GM23338 (cell line): ENCODE results near the gene PDE10A.

Experiments
- CREB1 ChIP-seq: fragments of 250-450 bp; sonication (Bioruptor Pico); IDR thresholded peaks from 2 replicates; pipeline ENCODE4 v1.5.0; 2020; ENCODE audit warnings: low read depth, mild to moderate bottlenecking, moderate library complexity
- EZH2 ChIP-seq: fragments of 200-600 bp; sonication (generic); IDR thresholded peaks from one replicate; pipeline ENCODE4 v1.8.0; 2017; ENCODE audit warnings: antibody characterized with exemption, mild to moderate bottlenecking, low read depth; ENCODE audit not compliant: unreplicated experiment
- EZH2phosphoT487 ChIP-seq: fragments of 200-600 bp; sonication (generic); IDR thresholded peaks from one replicate; pipeline ENCODE4 v1.8.1; 2018; ENCODE audit warnings: antibody characterized with exemption; ENCODE audit not compliant: unreplicated experiment
- JUNB ChIP-seq: IDR thresholded peaks from one replicate; pipeline ENCODE4 v1.6.1; 2016; ENCODE audit warnings: antibody characterized with exemption; ENCODE audit not compliant: unreplicated experiment
- NANOG ChIP-seq: IDR thresholded peaks from 2 replicates; pipeline ENCODE4 v1.6.1; 2016; ENCODE audit warnings: antibody characterized with exemption, borderline replicate concordance
- POLR2AphosphoS5 ChIP-seq: IDR thresholded peaks from 2 replicates; pipeline ENCODE4 v1.6.1; 2016; ENCODE audit warnings: antibody characterized with exemption, low read depth
- REST ChIP-seq: IDR thresholded peaks from one replicate; pipeline ENCODE4 v1.6.1; 2018; ENCODE audit warnings: antibody characterized with exemption; ENCODE audit not compliant: unreplicated experiment
- STAT1 ChIP-seq: IDR thresholded peaks from one replicate; pipeline ENCODE4 v1.6.1; 2016; ENCODE audit warnings: antibody characterized with exemption; ENCODE audit not compliant: unreplicated experiment
- ZNF114 ChIP-seq: fragments of 250-450 bp; sonication (Bioruptor Pico); IDR thresholded peaks from 2 replicates; pipeline ENCODE4 v1.5.0; 2020; ENCODE audit warnings: mild to moderate bottlenecking, moderate library complexity
- ZNF331 ChIP-seq: fragments of 250-450 bp; sonication (Bioruptor Pico); IDR thresholded peaks from 2 replicates; pipeline ENCODE4 v1.5.0; 2020; ENCODE audit warnings: low read depth, mild to moderate bottlenecking, moderate library complexity
- TF ChIP-seq, protein P1 (sequence below), 2 experiments: fragments of 200-600 bp in 1 of 2; sonication (generic) in 1 of 2; conservative IDR thresholded peaks; 2 replicates each; pipeline versions ENCODE4 v1.5.1 to v1.6.1; 2016 to 2017; ENCODE audit warnings: antibody characterized with exemption in 2 of 2, low read depth in 2 of 2, mild to moderate bottlenecking in 2 of 2, moderate library complexity in 1 of 2
- TF ChIP-seq, protein P2 (sequence below): fragments of 250-450 bp; sonication (Bioruptor Pico); IDR thresholded peaks from 2 replicates; pipeline ENCODE4 v1.5.0; 2020; ENCODE audit warnings: mild to moderate bottlenecking, moderate library complexity
- TF ChIP-seq, protein P3 (sequence below): IDR thresholded peaks from 2 replicates; pipeline ENCODE4 v1.6.1; 2016; ENCODE audit warnings: antibody characterized with exemption

DNA sequence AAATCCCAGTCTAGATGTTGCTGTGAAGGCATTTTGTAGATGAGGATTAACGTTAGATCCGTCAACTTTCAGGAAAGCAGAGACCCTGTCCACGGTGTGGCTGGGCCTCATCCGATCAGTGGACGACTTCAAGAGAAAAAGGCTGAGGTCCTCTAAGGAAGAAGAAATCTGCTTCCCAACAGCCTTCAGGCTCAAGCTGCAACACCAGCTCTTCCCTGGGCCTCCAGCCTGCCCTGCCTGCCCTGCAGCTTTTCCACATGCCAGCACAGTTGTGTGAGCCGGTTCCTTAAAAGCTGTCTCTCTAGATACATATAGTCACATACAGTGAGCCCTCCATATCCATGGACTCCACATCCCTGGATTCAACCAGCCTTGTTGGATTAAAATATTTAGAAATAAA lies 14.1 kb upstream of the PDE10A start:
- TF ChIP-seq CREB1 (CRISPR knock-in tag) (no peak), POLR2AphosphoS5 (no peak), EZH2 (no peak), REST (no peak), EZH2phosphoT487 (no peak), ZNF114 (CRISPR knock-in tag) (no peak), JUNB (no peak), ZNF331 (CRISPR knock-in tag) (no peak), STAT1 (no peak), NANOG (no peak)
- TF ChIP-seq, protein P1, sequence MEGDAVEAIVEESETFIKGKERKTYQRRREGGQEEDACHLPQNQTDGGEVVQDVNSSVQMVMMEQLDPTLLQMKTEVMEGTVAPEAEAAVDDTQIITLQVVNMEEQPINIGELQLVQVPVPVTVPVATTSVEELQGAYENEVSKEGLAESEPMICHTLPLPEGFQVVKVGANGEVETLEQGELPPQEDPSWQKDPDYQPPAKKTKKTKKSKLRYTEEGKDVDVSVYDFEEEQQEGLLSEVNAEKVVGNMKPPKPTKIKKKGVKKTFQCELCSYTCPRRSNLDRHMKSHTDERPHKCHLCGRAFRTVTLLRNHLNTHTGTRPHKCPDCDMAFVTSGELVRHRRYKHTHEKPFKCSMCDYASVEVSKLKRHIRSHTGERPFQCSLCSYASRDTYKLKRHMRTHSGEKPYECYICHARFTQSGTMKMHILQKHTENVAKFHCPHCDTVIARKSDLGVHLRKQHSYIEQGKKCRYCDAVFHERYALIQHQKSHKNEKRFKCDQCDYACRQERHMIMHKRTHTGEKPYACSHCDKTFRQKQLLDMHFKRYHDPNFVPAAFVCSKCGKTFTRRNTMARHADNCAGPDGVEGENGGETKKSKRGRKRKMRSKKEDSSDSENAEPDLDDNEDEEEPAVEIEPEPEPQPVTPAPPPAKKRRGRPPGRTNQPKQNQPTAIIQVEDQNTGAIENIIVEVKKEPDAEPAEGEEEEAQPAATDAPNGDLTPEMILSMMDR (conservative IDR thresholded peaks at IDR 0.05; ENCODE audit: low read depth in 2 of 2): no peak
- TF ChIP-seq, protein P2, sequence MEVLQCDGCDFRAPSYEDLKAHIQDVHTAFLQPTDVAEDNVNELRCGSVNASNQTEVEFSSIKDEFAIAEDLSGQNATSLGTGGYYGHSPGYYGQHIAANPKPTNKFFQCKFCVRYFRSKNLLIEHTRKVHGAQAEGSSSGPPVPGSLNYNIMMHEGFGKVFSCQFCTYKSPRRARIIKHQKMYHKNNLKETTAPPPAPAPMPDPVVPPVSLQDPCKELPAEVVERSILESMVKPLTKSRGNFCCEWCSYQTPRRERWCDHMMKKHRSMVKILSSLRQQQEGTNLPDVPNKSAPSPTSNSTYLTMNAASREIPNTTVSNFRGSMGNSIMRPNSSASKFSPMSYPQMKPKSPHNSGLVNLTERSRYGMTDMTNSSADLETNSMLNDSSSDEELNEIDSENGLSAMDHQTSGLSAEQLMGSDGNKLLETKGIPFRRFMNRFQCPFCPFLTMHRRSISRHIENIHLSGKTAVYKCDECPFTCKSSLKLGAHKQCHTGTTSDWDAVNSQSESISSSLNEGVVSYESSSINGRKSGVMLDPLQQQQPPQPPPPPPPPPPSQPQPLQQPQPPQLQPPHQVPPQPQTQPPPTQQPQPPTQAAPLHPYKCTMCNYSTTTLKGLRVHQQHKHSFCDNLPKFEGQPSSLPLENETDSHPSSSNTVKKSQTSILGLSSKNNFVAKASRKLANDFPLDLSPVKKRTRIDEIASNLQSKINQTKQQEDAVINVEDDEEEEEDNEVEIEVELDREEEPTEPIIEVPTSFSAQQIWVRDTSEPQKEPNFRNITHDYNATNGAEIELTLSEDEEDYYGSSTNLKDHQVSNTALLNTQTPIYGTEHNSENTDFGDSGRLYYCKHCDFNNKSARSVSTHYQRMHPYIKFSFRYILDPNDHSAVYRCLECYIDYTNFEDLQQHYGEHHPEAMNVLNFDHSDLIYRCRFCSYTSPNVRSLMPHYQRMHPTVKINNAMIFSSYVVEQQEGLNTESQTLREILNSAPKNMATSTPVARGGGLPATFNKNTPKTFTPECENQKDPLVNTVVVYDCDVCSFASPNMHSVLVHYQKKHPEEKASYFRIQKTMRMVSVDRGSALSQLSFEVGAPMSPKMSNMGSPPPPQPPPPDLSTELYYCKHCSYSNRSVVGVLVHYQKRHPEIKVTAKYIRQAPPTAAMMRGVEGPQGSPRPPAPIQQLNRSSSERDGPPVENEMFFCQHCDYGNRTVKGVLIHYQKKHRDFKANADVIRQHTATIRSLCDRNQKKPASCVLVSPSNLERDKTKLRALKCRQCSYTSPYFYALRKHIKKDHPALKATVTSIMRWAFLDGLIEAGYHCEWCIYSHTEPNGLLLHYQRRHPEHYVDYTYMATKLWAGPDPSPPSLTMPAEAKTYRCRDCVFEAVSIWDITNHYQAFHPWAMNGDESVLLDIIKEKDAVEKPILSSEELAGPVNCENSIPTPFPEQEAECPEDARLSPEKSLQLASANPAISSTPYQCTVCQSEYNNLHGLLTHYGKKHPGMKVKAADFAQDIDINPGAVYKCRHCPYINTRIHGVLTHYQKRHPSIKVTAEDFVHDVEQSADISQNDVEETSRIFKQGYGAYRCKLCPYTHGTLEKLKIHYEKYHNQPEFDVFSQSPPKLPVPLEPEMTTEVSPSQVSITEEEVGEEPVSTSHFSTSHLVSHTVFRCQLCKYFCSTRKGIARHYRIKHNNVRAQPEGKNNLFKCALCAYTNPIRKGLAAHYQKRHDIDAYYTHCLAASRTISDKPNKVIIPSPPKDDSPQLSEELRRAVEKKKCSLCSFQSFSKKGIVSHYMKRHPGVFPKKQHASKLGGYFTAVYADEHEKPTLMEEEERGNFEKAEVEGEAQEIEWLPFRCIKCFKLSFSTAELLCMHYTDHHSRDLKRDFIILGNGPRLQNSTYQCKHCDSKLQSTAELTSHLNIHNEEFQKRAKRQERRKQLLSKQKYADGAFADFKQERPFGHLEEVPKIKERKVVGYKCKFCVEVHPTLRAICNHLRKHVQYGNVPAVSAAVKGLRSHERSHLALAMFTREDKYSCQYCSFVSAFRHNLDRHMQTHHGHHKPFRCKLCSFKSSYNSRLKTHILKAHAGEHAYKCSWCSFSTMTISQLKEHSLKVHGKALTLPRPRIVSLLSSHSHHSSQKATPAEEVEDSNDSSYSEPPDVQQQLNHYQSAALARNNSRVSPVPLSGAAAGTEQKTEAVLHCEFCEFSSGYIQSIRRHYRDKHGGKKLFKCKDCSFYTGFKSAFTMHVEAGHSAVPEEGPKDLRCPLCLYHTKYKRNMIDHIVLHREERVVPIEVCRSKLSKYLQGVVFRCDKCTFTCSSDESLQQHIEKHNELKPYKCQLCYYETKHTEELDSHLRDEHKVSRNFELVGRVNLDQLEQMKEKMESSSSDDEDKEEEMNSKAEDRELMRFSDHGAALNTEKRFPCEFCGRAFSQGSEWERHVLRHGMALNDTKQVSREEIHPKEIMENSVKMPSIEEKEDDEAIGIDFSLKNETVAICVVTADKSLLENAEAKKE (CRISPR knock-in tag): no peak
- TF ChIP-seq, protein P3, sequence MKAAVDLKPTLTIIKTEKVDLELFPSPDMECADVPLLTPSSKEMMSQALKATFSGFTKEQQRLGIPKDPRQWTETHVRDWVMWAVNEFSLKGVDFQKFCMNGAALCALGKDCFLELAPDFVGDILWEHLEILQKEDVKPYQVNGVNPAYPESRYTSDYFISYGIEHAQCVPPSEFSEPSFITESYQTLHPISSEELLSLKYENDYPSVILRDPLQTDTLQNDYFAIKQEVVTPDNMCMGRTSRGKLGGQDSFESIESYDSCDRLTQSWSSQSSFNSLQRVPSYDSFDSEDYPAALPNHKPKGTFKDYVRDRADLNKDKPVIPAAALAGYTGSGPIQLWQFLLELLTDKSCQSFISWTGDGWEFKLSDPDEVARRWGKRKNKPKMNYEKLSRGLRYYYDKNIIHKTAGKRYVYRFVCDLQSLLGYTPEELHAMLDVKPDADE: no peak
